Measurements from ENCODE around the gene FBN1.

DNA sequence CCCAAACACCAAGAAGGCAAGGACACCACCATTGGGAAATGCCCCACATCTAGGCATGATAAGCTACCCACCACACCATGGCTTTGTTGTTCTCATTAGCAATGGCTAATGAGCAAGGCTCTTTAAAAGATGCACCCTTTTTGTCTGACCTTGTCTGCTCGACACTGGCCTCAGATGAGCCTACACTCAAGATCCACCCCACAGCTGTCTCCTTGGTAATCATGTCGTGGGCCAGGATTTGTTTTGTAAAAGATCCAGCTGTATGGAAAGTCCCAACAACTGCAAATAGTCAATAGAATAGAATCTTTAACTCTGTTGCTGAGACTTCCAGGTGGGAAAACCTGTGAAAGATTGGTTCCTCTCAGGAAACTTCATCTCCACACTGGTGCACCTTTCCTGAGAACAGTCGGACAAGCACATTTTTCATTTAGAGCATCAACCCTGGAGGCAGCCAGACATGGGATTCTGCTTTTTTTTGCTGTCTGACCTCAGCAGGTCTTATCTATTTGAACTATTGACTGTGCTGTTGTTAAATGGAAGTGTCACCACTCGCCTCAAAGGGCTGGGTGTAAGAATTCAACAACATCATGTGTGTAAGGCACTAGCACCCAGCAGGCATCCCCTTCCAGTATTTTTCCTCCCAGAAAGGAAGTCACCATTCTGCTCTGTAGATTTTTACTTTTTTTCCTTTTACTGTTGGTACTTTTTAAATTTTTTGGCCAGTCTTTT lies 278.8 kb downstream of the FBN1 start:
- no peak for TF ChIP-seq POLR2AphosphoS5 (IDR thresholded peaks at IDR 0.05; ENCODE audit: borderline replicate concordance, low read depth, low read length)
- no peak for TF ChIP-seq EZH2 (IDR thresholded peaks at IDR 0.05)
- no peak for TF ChIP-seq FOXP2 (optimal IDR thresholded peaks at IDR 0.05; ENCODE audit: control extremely low read depth, extremely low read length, insufficient read depth)
